GM23248 (cell line): ENCODE measurements around the gene STAT6. TPM values are rescaled to one million over a fixed set of nuclear protein-coding genes. Genes with fewer than 3 reads are reported as not detected.
"Not testable (repeated sequence)": the region's sequence is repeated elsewhere in the genome, so short reads cannot be mapped to it uniquely, and the experiment has no call there.

Source experiments
- DNase-seq: peaks from one replicate; pipeline ENCODE4 v3.0.0-alpha.2; 2015
- H2AFZ ChIP-seq: fragments of 200-600 bp; sonication (generic); 2 replicates; pipeline ENCODE4 v1.6.1; 2016; ENCODE audit warnings: antibody characterized with exemption
- H3F3A ChIP-seq: fragments of 200-600 bp; sonication (generic); 2 replicates; pipeline ENCODE4 v1.6.1; 2016; ENCODE audit warnings: mild to moderate bottlenecking, antibody characterized with exemption, mixed run types; ENCODE audit not compliant: insufficient read depth
- H3K27ac ChIP-seq: fragments of 200-600 bp; sonication (generic); 2 replicates; pipeline ENCODE4 v1.5.1; 2016; ENCODE audit warnings: mild to moderate bottlenecking
- H3K27me3 ChIP-seq: fragments of 200-600 bp; sonication (generic); replicated peaks from 2 replicates; pipeline ENCODE4 v1.6.1; 2016; ENCODE audit warnings: mild to moderate bottlenecking; ENCODE audit not compliant: insufficient read depth
- H3K36me3 ChIP-seq: fragments of 200-600 bp; sonication (generic); 2 replicates; pipeline ENCODE4 v1.6.1; 2016; ENCODE audit warnings: low read depth, mild to moderate bottlenecking
- H3K4me1 ChIP-seq: fragments of 200-600 bp; sonication (generic); 2 replicates; pipeline ENCODE4 v1.6.1; 2016; ENCODE audit warnings: mild to moderate bottlenecking; ENCODE audit not compliant: insufficient read depth
- H3K4me2 ChIP-seq: fragments of 200-600 bp; sonication (generic); one replicate; pipeline ENCODE4 v1.6.1; 2016; ENCODE audit warnings: mild to moderate bottlenecking; ENCODE audit not compliant: unreplicated experiment
- H3K4me3 ChIP-seq: fragments of 200-600 bp; sonication (generic); 2 replicates; pipeline ENCODE4 v1.5.1; 2016; ENCODE audit warnings: mild to moderate bottlenecking
- H3K79me2 ChIP-seq: fragments of 200-600 bp; sonication (generic); 2 replicates; pipeline ENCODE4 v1.6.1; 2016; ENCODE audit warnings: mild to moderate bottlenecking; ENCODE audit not compliant: insufficient read depth
- H3K9ac ChIP-seq: fragments of 200-600 bp; sonication (generic); 2 replicates; pipeline ENCODE4 v1.6.1; 2016; ENCODE audit warnings: mild to moderate bottlenecking
- H3K9me2 ChIP-seq: fragments of 200-600 bp; sonication (generic); 2 replicates; pipeline ENCODE4 v1.6.1; 2016; ENCODE audit warnings: mixed run types, mild to moderate bottlenecking, moderate library complexity; ENCODE audit not compliant: insufficient read depth
- H3K9me3 ChIP-seq: fragments of 200-600 bp; sonication (generic); one replicate; pipeline ENCODE4 v1.6.1; 2017; ENCODE audit warnings: low read depth
- H4K20me1 ChIP-seq: fragments of 200-600 bp; sonication (generic); 2 replicates; pipeline ENCODE4 v1.6.0; 2016; ENCODE audit not compliant: insufficient read depth
- EZH2 ChIP-seq: fragments of 200-600 bp; sonication (generic); IDR thresholded peaks from 2 replicates; pipeline ENCODE4 v1.6.1; 2018; ENCODE audit warnings: antibody characterized with exemption, mild to moderate bottlenecking; ENCODE audit not compliant: insufficient read depth, poor library complexity, severe bottlenecking
- EZH2phosphoT487 ChIP-seq: fragments of 200-600 bp; sonication (generic); IDR thresholded peaks from 2 replicates; pipeline ENCODE4 v1.6.1; 2018; ENCODE audit warnings: antibody characterized with exemption, moderate library complexity, mild to moderate bottlenecking, low read depth; ENCODE audit not compliant: insufficient read depth
- WGBS, 2 experiments: methylation state at CpG; one replicate each; pipeline ENCODE4 v1.1.6; 2015 to 2017; ENCODE audit warnings: low lambda C conversion rate in 2 of 2, low coverage in 1 of 2; ENCODE audit errors: missing lambda C conversion rate in 2 of 2; 5-methylcytosine and 5-hydroxymethylcytosine counted together
- in situ Hi-C: fragments of 300-500 bp; cut with MboI; formaldehyde crosslinking; loops from 2 replicates; pipeline ENCODE4 v1.15.0; 2020
- polyA plus RNA-seq: library from polyadenylated mRNA; unstranded; fragments of >200 nt; fragmentation: Nextera tagmentation; extraction: Ambion mirVana; gene quantifications from 2 replicates; pipeline ENCODE4 v1.2.1, GENCODE V29; 2016
- total RNA-seq: library from RNA; depleted of rRNA; stranded (reverse); fragments of >200 nt; shearing (Covaris generic); gene quantifications from 2 replicates; pipeline ENCODE4 v1.2.3, GENCODE V29; 2014

The STAT6 gene
- total and polyA plus RNA-seq, 2 experiments from 2014 or later = 70.7 to 103 TPM

- H3K4me3 ChIP-seq = no peak overlapping the region
- H3K9me3 ChIP-seq = no peaks in the 10 kb centered on the region
- peak overlapping the region; percentile 95; the same call in 1 of the 2 replicates for H2AFZ ChIP-seq
- no peaks in the 10 kb centered on the region for H3K36me3 ChIP-seq
- no peaks in the 10 kb centered on the region for H3K27me3 ChIP-seq
- no peaks in the 10 kb centered on the region for H3K9me2 ChIP-seq
- DNase-seq = no peak
- H3K27ac ChIP-seq = peak overlapping the region; percentile 83
- peaks cover 13% of the 10 kb centered on the region for H3K4me1 ChIP-seq
- in situ Hi-C loops = no loop called here
- H3K4me2 ChIP-seq = peak overlapping the region; percentile 95
- H4K20me1 ChIP-seq = no peaks in the 10 kb centered on the region
- no peak for TF ChIP-seq EZH2phosphoT487
- no peak for TF ChIP-seq EZH2
- WGBS, 2 experiments = 9 to 11% methylated on average over 1 of the region's 1 CpG
- H3K9ac ChIP-seq = peak overlapping the region; percentile 84; the same call in 1 of the 2 replicates
- peaks cover 18% of the 10 kb centered on the region for H3F3A ChIP-seq
- peaks cover 26% of the 10 kb centered on the region for H3K79me2 ChIP-seq
Measured at GRCh38 chr12:57079821-57080220, 31.3 kb downstream of the STAT6 start.

GRCh38 chr12:57078519-57079404 is 32.4 kb downstream of the STAT6 start, which contains the start of gene NEMP1:
NEMP1 (minus strand) TSS chr12:57078791; CDS start chr12:57078745, 46 bp downstream.
- Histone ChIP-seq H3K4me3 (peak within 1 kb of the TSS; percentile 88), H3K36me3 (no peaks in the 10 kb centered on the region), H3K27ac (peak within 1 kb of the TSS; percentile 83), H3K79me2 (peaks cover 36% of the 10 kb centered on the region), H3K9me3 (no peaks in the 10 kb centered on the region), H4K20me1 (no peaks in the 10 kb centered on the region), H3K9me2 (no peaks in the 10 kb centered on the region), H2AFZ (peak within 1 kb of the TSS; percentile 95), H3K27me3 (no peaks in the 10 kb centered on the region), H3K4me1 (peaks cover 15% of the 10 kb centered on the region), H3K4me2 (peak within 1 kb of the TSS; percentile 95), H3K9ac (peak within 1 kb of the TSS; percentile 85), H3F3A (peaks cover 17% of the 10 kb centered on the region)
- 0 to 1% methylated on average over 35 to 39 of the region's 39 CpGs for WGBS, 2 experiments
- TF ChIP-seq EZH2 = no peak
- no peak for TF ChIP-seq EZH2phosphoT487
- in situ Hi-C loops = no loop called here
- DNase-seq = peak; percentile 100

- DNase-seq, H3K9me2 ChIP-seq, H3K36me3 ChIP-seq, H4K20me1 ChIP-seq, H3K27me3 ChIP-seq, H3K9me3 ChIP-seq, in situ Hi-C loops: not testable (repeated sequence)
- peak overlapping the region; percentile 67 for H3K27ac ChIP-seq
- WGBS, 2 experiments = 86 to 88% methylated on average over 6 of the region's 6 CpGs
- peaks cover 49% of the 10 kb centered on the region for H3K79me2 ChIP-seq
- H3K4me1 ChIP-seq = peaks cover 30% of the 10 kb centered on the region
- H2AFZ ChIP-seq = peak overlapping the region; percentile 47
- H3F3A ChIP-seq = peaks cover 24% of the 10 kb centered on the region
- peak overlapping the region; percentile 62 for H3K9ac ChIP-seq
- H3K4me2 ChIP-seq = peak overlapping the region; percentile 73
- peak overlapping the region; percentile 46 for H3K4me3 ChIP-seq
Measured at GRCh38 chr12:57073566-57074450, 37.4 kb downstream of the STAT6 start.

- Histone ChIP-seq H2AFZ (peak overlapping the region; percentile 47; the same call in 1 of the 2 replicates), H3K4me1 (peaks cover 29% of the 10 kb centered on the region), H3K79me2 (peaks cover 47% of the 10 kb centered on the region), H3K4me2 (peak overlapping the region; percentile 73), H3K9ac (peak overlapping the region; percentile 62), H3F3A (peaks cover 22% of the 10 kb centered on the region), H3K27me3 (no peaks in the 10 kb centered on the region), H3K9me2 (no peaks in the 10 kb centered on the region), H3K36me3 (no peaks in the 10 kb centered on the region), H4K20me1 (no peaks in the 10 kb centered on the region), H3K4me3 (peak overlapping the region; percentile 46), H3K27ac (peak overlapping the region; percentile 67), H3K9me3 (no peaks in the 10 kb centered on the region)
- WGBS, 2 experiments = 6 to 14% methylated on average over 2 of the region's 2 CpGs
- TF ChIP-seq EZH2phosphoT487 (no peak), EZH2 (no peak)
- in situ Hi-C loops = no loop called here
- peak; percentile 78 for DNase-seq
Measured at GRCh38 chr12:57072661-57073060, 38.5 kb downstream of the STAT6 start.
